ENCODE data around the gene MYRFL.
A peak's percentile ranks its signal among the peaks of the same experiment; 100 is the strongest.

MYRFL gene

GRCh38 chr12:69935651-69936100 lies 110.6 kb downstream of the MYRFL start:
- DNase-seq, result no peak

GRCh38 chr12:69936214-69936731 lies 111.2 kb downstream of the MYRFL start:
- DNase-seq, result peak; percentile 6

- DNase-seq, result no peak
Observed at GRCh38 chr12:69936766-69937165, 111.7 kb downstream of the MYRFL start.

GRCh38 chr12:69947123-69947522 lies 122.1 kb downstream of the MYRFL start:
- DNase-seq, result no peak

GRCh38 chr12:69947897-69948296 lies 122.9 kb downstream of the MYRFL start:
- DNase-seq, result no peak

GRCh38 chr12:69948851-69949250 lies 123.8 kb downstream of the MYRFL start:
- no peak for DNase-seq

GRCh38 chr12:69949311-69950002 lies 124.4 kb downstream of the MYRFL start:
- DNase-seq, result no peak

GRCh38 chr12:69951108-69951507 lies 126.1 kb downstream of the MYRFL start:
- DNase-seq, result no peak

- DNase-seq, result no peak
Observed at GRCh38 chr12:69952890-69953289, 127.9 kb downstream of the MYRFL start.

GRCh38 chr12:69961246-69961645 lies 136.2 kb downstream of the MYRFL start:
- DNase-seq, result no peak

GRCh38 chr12:69966409-69966808 lies 141.4 kb downstream of the MYRFL start:
- no peak for DNase-seq

GRCh38 chr12:69966839-69967238 lies 141.8 kb downstream of the MYRFL start:
- no peak for DNase-seq

GRCh38 chr12:69969011-69969410 lies 144.0 kb downstream of the MYRFL start:
- DNase-seq, result no peak

GRCh38 chr12:69972136-69972535 lies 147.1 kb downstream of the MYRFL start:
- DNase-seq, result no peak

GRCh38 chr12:69978020-69978419 lies 153.0 kb downstream of the MYRFL start:
- DNase-seq, result no peak

GRCh38 chr12:69981881-69982475 lies 157.0 kb downstream of the MYRFL start:
- no peak for DNase-seq

GRCh38 chr12:69984241-69984640 lies 159.2 kb downstream of the MYRFL start:
- no peak for DNase-seq

- no peak for DNase-seq
Observed at GRCh38 chr12:69985656-69986055, 160.6 kb downstream of the MYRFL start.

- DNase-seq, result no peak
Observed at GRCh38 chr12:69986114-69986513, 161.1 kb downstream of the MYRFL start.

GRCh38 chr12:69987579-69988091 lies 162.6 kb downstream of the MYRFL start:
- DNase-seq, result no peak

- DNase-seq, result no peak
Observed at GRCh38 chr12:69988481-69989321, 163.7 kb downstream of the MYRFL start.

- DNase-seq, result no peak
Observed at GRCh38 chr12:69991690-69992288, 166.8 kb downstream of the MYRFL start.

- no peak for DNase-seq
Observed at GRCh38 chr12:69993433-69993832, 168.4 kb downstream of the MYRFL start.
